Neural progenitor cell (in vitro differentiated cells): ENCODE data around the gene PLCH2. TPM values are rescaled to one million over a fixed set of nuclear protein-coding genes. Genes with fewer than 3 reads are reported as not detected.

Experiments used
- DNase-seq: peaks from one replicate; pipeline ENCODE4 v3.0.0-alpha.2; 2016; ENCODE audit warnings: low spot score
- H2AFZ ChIP-seq: fragments of 200-600 bp; sonication (generic); replicated peaks from 2 replicates; pipeline ENCODE4 v1.6.1; 2016; ENCODE audit warnings: antibody characterized with exemption
- H3F3A ChIP-seq: fragments of 200-600 bp; sonication (generic); 2 replicates; pipeline ENCODE4 v1.6.1; 2016; ENCODE audit warnings: antibody characterized with exemption, low read depth
- H3K27ac ChIP-seq: fragments of 200-600 bp; sonication (generic); 2 replicates; pipeline ENCODE4 v1.5.1; 2016; ENCODE audit warnings: mild to moderate bottlenecking
- H3K27me3 ChIP-seq: fragments of 200-600 bp; sonication (generic); 2 replicates; pipeline ENCODE4 v1.6.1; 2016; ENCODE audit warnings: mild to moderate bottlenecking, moderate library complexity
- H3K36me3 ChIP-seq: fragments of 200-600 bp; sonication (generic); 2 replicates; pipeline ENCODE4 v1.5.1; 2016
- H3K4me1 ChIP-seq: fragments of 200-600 bp; sonication (generic); 2 replicates; pipeline ENCODE4 v1.6.1; 2016; ENCODE audit warnings: mixed run types
- H3K4me2 ChIP-seq: fragments of 200-600 bp; sonication (generic); 2 replicates; pipeline ENCODE4 v1.6.1; 2016
- H3K4me3 ChIP-seq: fragments of 200-600 bp; sonication (generic); 2 replicates; pipeline ENCODE4 v1.5.1; 2016
- H3K79me2 ChIP-seq: fragments of 200-600 bp; sonication (generic); 2 replicates; pipeline ENCODE4 v1.6.1; 2016; ENCODE audit warnings: low read depth
- H3K9ac ChIP-seq: fragments of 200-600 bp; sonication (generic); 2 replicates; pipeline ENCODE4 v1.6.1; 2016
- H3K9me3 ChIP-seq: fragments of 200-600 bp; sonication (generic); 2 replicates; pipeline ENCODE4 v1.5.1; 2016; ENCODE audit warnings: low read depth
- H4K20me1 ChIP-seq: fragments of 200-600 bp; sonication (generic); 2 replicates; pipeline ENCODE4 v1.6.1; 2016; ENCODE audit warnings: low read depth
- H3K27ac Mint-ChIP-seq: 3 replicates; pipeline ENCODE4 v1.8.0; 2021; ENCODE audit warnings: mixed read lengths
- H3K27me3 Mint-ChIP-seq: 2 replicates; pipeline ENCODE4 v1.8.0; 2022; ENCODE audit warnings: low read depth, mild to moderate bottlenecking, inconsistent platforms, moderate library complexity, mixed read lengths; ENCODE audit not compliant: insufficient read depth
- H3K36me3 Mint-ChIP-seq: 3 replicates; pipeline ENCODE4 v1.8.0; 2021; ENCODE audit warnings: mixed read lengths
- H3K4me1 Mint-ChIP-seq: 3 replicates; pipeline ENCODE4 v1.8.0; 2021; ENCODE audit warnings: mixed read lengths
- H3K4me3 Mint-ChIP-seq: 3 replicates; pipeline ENCODE4 v1.8.0; 2021; ENCODE audit warnings: mild to moderate bottlenecking, moderate library complexity, mixed read lengths
- H3K9me3 Mint-ChIP-seq: 3 replicates; pipeline ENCODE4 v1.8.0; 2020; ENCODE audit warnings: mixed read lengths
- CTCF ChIP-seq: fragments of 200-600 bp; sonication (generic); IDR thresholded peaks from 2 replicates; pipeline ENCODE4 v1.5.1; 2017; ENCODE audit warnings: antibody characterized with exemption, mild to moderate bottlenecking
- EZH2 ChIP-seq: fragments of 200-600 bp; sonication (generic); IDR thresholded peaks from 2 replicates; pipeline ENCODE4 v1.6.1; 2017; ENCODE audit warnings: antibody characterized with exemption, mild to moderate bottlenecking, moderate library complexity
- EZH2phosphoT487 ChIP-seq: fragments of 200-600 bp; sonication (generic); IDR thresholded peaks from 2 replicates; pipeline ENCODE4 v1.6.1; 2017; ENCODE audit warnings: antibody characterized with exemption
- total RNA-seq: library from RNA; depleted of rRNA; stranded (reverse); fragments of >200 nt; gene quantifications from 2 replicates; pipeline ENCODE4 v1.2.3, GENCODE V29; 2015; ENCODE audit warnings: low replicate concordance

PLCH2 gene
- total RNA-seq, 1 donor from 2014 or later: 0.54 TPM

- Histone ChIP-seq H3K27ac (no peak overlapping the region), H2AFZ (no peak overlapping the region)
- no peaks in the 10 kb centered on the region for H3K9me3 Mint-ChIP-seq
Observed at GRCh38 chr1:2466270-2466665, 9.8 kb upstream of the PLCH2 start.

GRCh38 chr1:2466958-2467554 lies 9.0 kb upstream of the PLCH2 start:
- Histone ChIP-seq H3K9me3 (no peaks in the 10 kb centered on the region), H3K79me2 (no peaks in the 10 kb centered on the region), H3K4me1 (peaks cover 13% of the 10 kb centered on the region), H3K4me3 (peak overlapping the region; percentile 33), H3K9ac (no peak overlapping the region), H3K4me2 (peak overlapping the region; percentile 71), H3K27ac (no peak overlapping the region), H3K27me3 (peaks cover 25% of the 10 kb centered on the region), H2AFZ (no peak overlapping the region), H4K20me1 (peaks cover 28% of the 10 kb centered on the region), H3K36me3 (no peaks in the 10 kb centered on the region), H3F3A (no peaks in the 10 kb centered on the region)
- H3K27me3 Mint-ChIP-seq: peaks cover 16% of the 10 kb centered on the region
- no peak overlapping the region for H3K4me3 Mint-ChIP-seq
- H3K9me3 Mint-ChIP-seq: no peaks in the 10 kb centered on the region
- peak; percentile 77 for DNase-seq
- no peak overlapping the region for H3K27ac Mint-ChIP-seq
- no peak for TF ChIP-seq EZH2phosphoT487
- peak; percentile 25 for TF ChIP-seq CTCF
- TF ChIP-seq EZH2: no peak
- H3K36me3 Mint-ChIP-seq: no peaks in the 10 kb centered on the region
- H3K4me1 Mint-ChIP-seq: peaks cover 19% of the 10 kb centered on the region

More at GRCh38 chr1:2466270-2466665, 9.8 kb upstream of the PLCH2 start:
- peaks cover 19% of the 10 kb centered on the region for H3K4me1 Mint-ChIP-seq
- Histone ChIP-seq H3K9me3 (no peaks in the 10 kb centered on the region), H3K27me3 (peaks cover 25% of the 10 kb centered on the region), H3K79me2 (no peaks in the 10 kb centered on the region), H3K4me2 (no peak overlapping the region), H3K4me3 (no peak overlapping the region), H3F3A (no peaks in the 10 kb centered on the region), H3K36me3 (no peaks in the 10 kb centered on the region), H3K4me1 (peaks cover 13% of the 10 kb centered on the region), H3K9ac (no peak overlapping the region), H4K20me1 (peaks cover 28% of the 10 kb centered on the region)
- peak overlapping the region; percentile 65 for H3K4me3 Mint-ChIP-seq
- no peak for TF ChIP-seq EZH2phosphoT487
- TF ChIP-seq CTCF: no peak
- no peak for TF ChIP-seq EZH2
- H3K27ac Mint-ChIP-seq: no peak overlapping the region
- no peak for DNase-seq
- peaks cover 16% of the 10 kb centered on the region for H3K27me3 Mint-ChIP-seq
- no peaks in the 10 kb centered on the region for H3K36me3 Mint-ChIP-seq

GRCh38 chr1:2468041-2468472 lies 8.0 kb upstream of the PLCH2 start:
- DNase-seq: peak; percentile 90
- TF ChIP-seq EZH2phosphoT487: no peak
- no peak for TF ChIP-seq EZH2
- no peak for TF ChIP-seq CTCF
- Histone ChIP-seq H3K36me3 (no peaks in the 10 kb centered on the region), H3K9me3 (no peaks in the 10 kb centered on the region), H3K79me2 (no peaks in the 10 kb centered on the region), H3K4me2 (no peak overlapping the region), H3K9ac (no peak overlapping the region), H3K4me1 (peaks cover 13% of the 10 kb centered on the region), H3K4me3 (no peak overlapping the region), H2AFZ (no peak overlapping the region), H3K27ac (no peak overlapping the region), H3K27me3 (peaks cover 25% of the 10 kb centered on the region), H3F3A (no peaks in the 10 kb centered on the region), H4K20me1 (peaks cover 28% of the 10 kb centered on the region)
- Mint-ChIP-seq H3K27me3 (peaks cover 15% of the 10 kb centered on the region), H3K4me3 (no peak overlapping the region), H3K27ac (no peak overlapping the region), H3K36me3 (no peaks in the 10 kb centered on the region), H3K9me3 (no peaks in the 10 kb centered on the region), H3K4me1 (peaks cover 19% of the 10 kb centered on the region)
